ENCODE measurements around the gene MCIDAS. TPM values are rescaled to one million over a fixed set of nuclear protein-coding genes. Genes with fewer than 3 reads are reported as not detected.

Gene MCIDAS
- total RNA-seq, 2 donors from 2014 or later = 0.80 TPM; not detected in 1

DNA sequence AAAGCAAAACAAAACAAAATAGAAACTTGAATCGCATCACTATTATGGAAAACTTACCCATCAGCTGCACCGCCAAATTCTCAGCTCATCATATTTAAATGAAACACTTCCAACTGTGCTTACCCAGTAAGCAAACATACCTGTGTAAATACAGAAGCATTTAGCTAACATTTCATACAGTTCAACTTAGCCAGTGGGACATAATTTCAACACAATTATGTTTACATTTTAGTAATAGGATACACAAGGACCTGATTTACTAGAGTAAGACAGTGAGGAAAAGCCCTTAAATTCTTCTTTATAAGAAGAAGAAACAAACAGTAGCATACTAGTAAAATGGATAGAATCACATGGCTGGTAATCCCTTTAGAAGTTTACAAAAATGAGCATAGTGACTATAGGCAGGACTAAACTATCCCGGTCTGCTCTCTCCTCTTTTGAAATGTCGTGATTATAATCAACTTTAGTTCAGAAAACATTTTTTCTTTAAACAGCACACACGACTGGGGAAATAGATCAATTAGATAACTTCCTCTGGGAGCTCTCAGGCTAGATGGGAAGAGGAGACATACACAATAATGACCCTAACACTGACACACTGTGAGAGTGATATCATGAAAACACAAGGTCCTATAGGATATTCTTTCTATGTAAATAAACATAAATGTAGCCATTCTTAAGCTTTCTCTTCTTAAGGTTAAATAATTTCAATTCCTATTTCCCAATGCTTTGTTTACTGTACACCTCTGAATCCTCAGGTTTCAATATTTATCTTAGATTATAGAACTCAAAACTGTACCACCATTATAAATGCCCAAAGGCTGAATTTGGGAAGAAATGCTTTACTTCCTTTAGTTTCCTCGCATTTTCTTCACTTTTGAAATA, 38.2 kb downstream of the MCIDAS start:
- Histone ChIP-seq H3K9me3 (no peaks in the 10 kb centered on the region), H3K36me3 (no peaks in the 10 kb centered on the region), H3K27ac (no peak overlapping the region), H3K4me1 (replicated peaks) (no peaks in the 10 kb centered on the region), H3K27me3 (replicated peaks; ENCODE audit: insufficient read depth) (peaks cover 5% of the 10 kb centered on the region), H3K4me3 (no peak overlapping the region)
- 37% methylated on average over 6 of the region's 6 CpGs for WGBS
- DNase-seq (ENCODE audit: low spot score) = no peak
- intact Hi-C loops (cut with DNase I) = no loop called here
- peak; percentile 40 for TF ChIP-seq POLR2AphosphoS5 (IDR thresholded peaks at IDR 0.05)
- no peak for TF ChIP-seq POLR2A (IDR thresholded peaks at IDR 0.05)

DNA sequence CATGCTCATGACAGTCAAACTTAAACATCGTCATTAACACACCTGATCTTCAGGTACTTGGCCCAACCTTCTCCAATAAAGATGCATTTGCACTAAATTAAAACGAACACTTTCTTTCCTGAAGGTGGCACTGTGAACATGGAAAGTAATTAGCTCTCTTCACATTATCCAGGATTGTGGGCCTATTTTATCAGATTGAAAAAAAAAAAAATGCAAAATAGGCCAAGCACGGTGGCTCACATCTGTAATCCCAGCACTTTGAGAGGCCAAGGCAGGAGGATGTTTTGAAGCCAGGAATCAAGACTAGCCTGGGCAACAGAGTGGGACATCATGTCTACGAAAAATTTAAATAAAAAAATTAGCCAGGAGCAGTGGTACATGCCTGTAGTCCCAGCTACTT, 39.7 kb downstream of the MCIDAS start:
- H3K36me3 ChIP-seq = no peaks in the 10 kb centered on the region
- no peaks in the 10 kb centered on the region for H3K4me1 ChIP-seq (replicated peaks)
- no peak for DNase-seq (ENCODE audit: low spot score)
- intact Hi-C loops (cut with DNase I) = no loop called here
- TF ChIP-seq POLR2AphosphoS5 (IDR thresholded peaks at IDR 0.05) (no peak), POLR2A (IDR thresholded peaks at IDR 0.05) (no peak)
- TF ChIP-seq, protein P1, sequence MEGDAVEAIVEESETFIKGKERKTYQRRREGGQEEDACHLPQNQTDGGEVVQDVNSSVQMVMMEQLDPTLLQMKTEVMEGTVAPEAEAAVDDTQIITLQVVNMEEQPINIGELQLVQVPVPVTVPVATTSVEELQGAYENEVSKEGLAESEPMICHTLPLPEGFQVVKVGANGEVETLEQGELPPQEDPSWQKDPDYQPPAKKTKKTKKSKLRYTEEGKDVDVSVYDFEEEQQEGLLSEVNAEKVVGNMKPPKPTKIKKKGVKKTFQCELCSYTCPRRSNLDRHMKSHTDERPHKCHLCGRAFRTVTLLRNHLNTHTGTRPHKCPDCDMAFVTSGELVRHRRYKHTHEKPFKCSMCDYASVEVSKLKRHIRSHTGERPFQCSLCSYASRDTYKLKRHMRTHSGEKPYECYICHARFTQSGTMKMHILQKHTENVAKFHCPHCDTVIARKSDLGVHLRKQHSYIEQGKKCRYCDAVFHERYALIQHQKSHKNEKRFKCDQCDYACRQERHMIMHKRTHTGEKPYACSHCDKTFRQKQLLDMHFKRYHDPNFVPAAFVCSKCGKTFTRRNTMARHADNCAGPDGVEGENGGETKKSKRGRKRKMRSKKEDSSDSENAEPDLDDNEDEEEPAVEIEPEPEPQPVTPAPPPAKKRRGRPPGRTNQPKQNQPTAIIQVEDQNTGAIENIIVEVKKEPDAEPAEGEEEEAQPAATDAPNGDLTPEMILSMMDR (IDR thresholded peaks at IDR 0.05) = peak in 2 of 4 experiments; percentile 32 to 35
- no peak overlapping the region for H3K4me3 ChIP-seq
- WGBS = 40% methylated on average over 4 of the region's 4 CpGs
- H3K9me3 ChIP-seq = no peaks in the 10 kb centered on the region
- H3K27me3 ChIP-seq (replicated peaks; ENCODE audit: insufficient read depth) = peaks cover 5% of the 10 kb centered on the region
- no peak overlapping the region for H3K27ac ChIP-seq

DNA sequence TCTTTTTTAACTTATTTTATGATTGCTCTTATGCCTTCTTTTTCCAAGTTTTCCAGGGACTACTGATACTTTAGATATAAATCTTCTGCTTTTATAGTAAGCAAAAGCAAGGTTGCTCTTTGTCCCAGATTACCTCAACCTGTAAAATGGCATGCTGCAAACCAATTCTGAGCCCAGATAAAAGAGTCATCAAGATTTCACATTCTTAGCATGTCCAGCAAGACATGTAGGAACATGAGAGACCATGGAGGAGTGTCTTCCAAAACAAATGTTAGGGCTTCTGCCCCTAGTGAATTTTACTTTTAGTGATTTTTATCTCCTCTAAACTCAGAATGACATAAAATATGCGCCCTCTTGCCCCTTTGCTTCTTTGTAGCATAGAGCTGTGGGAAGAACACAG, 47.1 kb downstream of the MCIDAS start:
- no peaks in the 10 kb centered on the region for H3K27me3 ChIP-seq (replicated peaks; ENCODE audit: insufficient read depth)
- WGBS = 41% methylated on average over 1 of the region's 1 CpG
- intact Hi-C loops (cut with DNase I) = no loop called here
- TF ChIP-seq, protein P1 (IDR thresholded peaks at IDR 0.05) = no peak
- TF ChIP-seq POLR2AphosphoS5 (IDR thresholded peaks at IDR 0.05) (no peak), POLR2A (IDR thresholded peaks at IDR 0.05) (no peak)
- no peak overlapping the region for H3K27ac ChIP-seq
- peaks cover 4% of the 10 kb centered on the region for H3K4me1 ChIP-seq (replicated peaks)
- no peaks in the 10 kb centered on the region for H3K36me3 ChIP-seq
- no peaks in the 10 kb centered on the region for H3K9me3 ChIP-seq
- no peak for DNase-seq (ENCODE audit: low spot score)
- H3K4me3 ChIP-seq = no peak overlapping the region

DNA sequence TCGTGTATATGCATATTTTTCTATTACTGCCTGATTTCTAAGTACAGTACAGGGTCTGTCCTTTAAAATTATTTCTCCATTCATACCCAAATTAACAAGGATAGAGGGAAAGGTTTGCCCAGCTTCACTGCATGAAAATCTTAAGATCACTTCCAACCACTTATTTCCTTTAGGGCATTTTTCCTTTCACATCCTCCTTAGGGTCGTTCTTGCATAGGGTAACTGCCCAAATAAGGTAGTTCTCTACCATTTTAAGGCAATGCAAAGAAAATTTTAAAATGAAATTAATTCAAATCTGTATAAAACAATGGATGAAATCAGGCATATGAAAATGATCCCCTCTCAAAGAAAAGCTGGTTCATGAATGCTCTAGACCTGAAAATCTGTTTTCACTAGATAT, 50.0 kb downstream of the MCIDAS start:
- peaks cover 4% of the 10 kb centered on the region for H3K4me1 ChIP-seq (replicated peaks)
- intact Hi-C loops (cut with DNase I) = loop anchor here (10.0 kb wide), 1 partner anchor 1028 kb away; no protein-coding TSS in a partner anchor
- DNase-seq (ENCODE audit: low spot score) = no peak
- no peaks in the 10 kb centered on the region for H3K27me3 ChIP-seq (replicated peaks; ENCODE audit: insufficient read depth)
- H3K36me3 ChIP-seq = no peaks in the 10 kb centered on the region
- H3K27ac ChIP-seq = no peak overlapping the region
- no peaks in the 10 kb centered on the region for H3K9me3 ChIP-seq
- 45% methylated on average over 2 of the region's 2 CpGs for WGBS
- no peak overlapping the region for H3K4me3 ChIP-seq
- TF ChIP-seq, protein P1 (IDR thresholded peaks at IDR 0.05) = no peak
- TF ChIP-seq POLR2A (IDR thresholded peaks at IDR 0.05) (no peak), POLR2AphosphoS5 (IDR thresholded peaks at IDR 0.05) (no peak)

DNA sequence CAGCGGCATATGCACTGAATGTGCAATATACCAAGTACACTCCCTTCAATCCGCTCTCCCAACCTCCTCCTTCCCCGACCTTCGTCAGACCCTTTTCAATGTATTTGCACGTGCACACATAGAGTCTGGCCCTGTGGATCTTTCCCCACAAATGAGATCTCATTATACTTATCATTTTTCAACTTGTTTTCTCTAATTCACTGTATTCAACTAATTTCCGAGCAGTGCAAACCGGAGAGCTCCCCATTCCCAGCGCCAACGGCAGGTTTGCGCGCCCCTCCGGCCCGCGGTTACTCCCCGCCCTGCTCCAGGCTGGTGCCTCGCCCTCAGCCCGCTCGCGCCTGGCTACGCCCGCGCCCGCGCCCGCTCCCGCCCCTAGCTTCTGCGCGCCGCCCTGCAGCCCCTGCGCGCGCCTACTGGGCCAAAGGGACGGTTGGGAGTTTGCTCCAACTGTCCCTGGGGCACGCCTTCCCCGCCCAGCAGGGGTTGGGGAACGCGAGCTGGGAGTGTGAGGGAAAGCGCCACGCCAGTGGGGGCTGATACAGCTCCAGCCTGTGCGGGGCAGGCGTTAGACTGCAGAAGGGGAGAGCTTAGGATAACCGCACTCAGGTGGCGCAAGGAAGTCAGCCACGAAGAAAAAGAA, 50.8 kb downstream of the MCIDAS start:
- H3K9me3 ChIP-seq = no peaks in the 10 kb centered on the region
- TF ChIP-seq POLR2AphosphoS5 (IDR thresholded peaks at IDR 0.05) (no peak), POLR2A (IDR thresholded peaks at IDR 0.05) (no peak)
- TF ChIP-seq, protein P1 (IDR thresholded peaks at IDR 0.05) = peak in 2 of 4 experiments; percentile 29 to 58
- no peak overlapping the region for H3K27ac ChIP-seq
- no peaks in the 10 kb centered on the region for H3K36me3 ChIP-seq
- peaks cover 4% of the 10 kb centered on the region for H3K4me1 ChIP-seq (replicated peaks)
- 3% methylated on average over 44 of the region's 44 CpGs for WGBS
- H3K27me3 ChIP-seq (replicated peaks; ENCODE audit: insufficient read depth) = no peaks in the 10 kb centered on the region
- no peak for DNase-seq (ENCODE audit: low spot score)
- intact Hi-C loops (cut with DNase I) = loop anchor here (10.0 kb wide), 1 partner anchor 1029 kb away; no protein-coding TSS in a partner anchor
- H3K4me3 ChIP-seq = peak overlapping the region in 1 of 2 donors; percentile 3

Data from prostate gland (tissue), 2 donors.